H1 (cell line): ENCODE measurements around the gene IQGAP3. TPM values are rescaled to one million over a fixed set of nuclear protein-coding genes. Genes with fewer than 3 reads are reported as not detected.

ENCODE experiments used
- SIX5 ChIP-seq: IDR thresholded peaks from 2 replicates; pipeline ENCODE4 v1.6.1; 2011; ENCODE audit warnings: mild to moderate bottlenecking, low read depth, low read length
- polyA plus RNA-seq, 7 experiments: library from polyadenylated mRNA; depleted of rRNA in 3 of 7; stranded (reverse) in 5 of 7; unstranded in 2 of 7; fragments of >200 nt in 5 of 7; fragments of 200-250 nt in 2 of 7; gene quantifications; 1 replicate in 5 of 7; 2 replicates in 1 of 7; 4 replicates in 1 of 7; pipeline versions ENCODE4 v1.2.1 to v1.2.3, GENCODE V29; 2011 to 2013; ENCODE audit warnings: missing spikeins in 2 of 7, mixed read lengths in 2 of 7
- total RNA-seq: library from RNA; stranded (reverse); fragmentation: NEBNext Ultra II Directional; extraction: Animal tissue kit (Norgen Biotek cat#: 25700); gene quantifications from 2 replicates; pipeline ENCODE4 v1.2.1, GENCODE V29; 2021

The IQGAP3 gene
- total and polyA plus RNA-seq, 2 of the 8 experiments (the other 6 are each of a cell fraction or from before 2014, with no cell fraction given), result 14.6 to 22.3 TPM

DNA sequence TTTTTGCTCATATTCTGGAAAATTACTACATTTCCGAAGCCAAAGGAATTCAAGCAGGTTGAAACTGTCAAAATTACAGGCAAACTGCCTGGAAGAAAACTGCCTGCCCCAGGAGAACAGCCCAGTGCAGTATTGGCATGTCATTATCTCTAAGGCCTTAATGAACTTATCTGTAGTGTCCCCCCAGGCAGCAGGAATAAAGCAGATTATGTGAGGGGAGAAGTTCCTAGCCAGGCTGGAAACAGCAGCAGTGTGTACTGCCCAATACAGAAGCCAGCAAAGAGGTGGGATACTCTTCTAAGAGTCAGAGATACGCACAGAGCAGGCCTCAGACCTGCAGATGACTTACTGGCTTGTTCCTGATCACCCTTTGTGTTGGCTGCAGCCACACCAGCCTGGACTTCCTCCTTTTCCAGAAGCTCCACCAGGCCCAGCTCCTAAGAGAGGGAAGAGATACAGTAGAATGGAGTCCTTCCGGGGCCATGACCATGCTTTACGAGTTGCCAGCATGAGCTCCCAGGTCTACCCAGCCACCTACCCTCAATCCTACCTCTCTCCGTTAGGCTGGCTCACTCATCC, 11.7 kb downstream of the IQGAP3 start (continued):
- TF ChIP-seq SIX5, result no peak
